GM10248 (cell line): ENCODE measurements around the gene DSN1.

Experiments
- CTCF ChIA-PET: fragments of 300-600 bp; sonication (Branson Sonifier 250); formaldehyde crosslinking; extraction: SDS; loops from one replicate; lab custom pipeline; 2021; ENCODE audit warnings: antibody characterized with exemption; lab: Yijun Ruan, JAX
- POLR2A ChIA-PET: fragments of 350-650 bp; sonication (Branson Sonifier 250); formaldehyde crosslinking; extraction: SDS; loops from one replicate; lab custom pipeline; 2020; ENCODE audit warnings: antibody characterized with exemption; lab: Yijun Ruan, JAX
- DNase-seq: peaks from one replicate; pipeline ENCODE4 v3.0.0; 2012; ENCODE audit errors: extremely low spot score
- CTCF ChIP-seq: IDR thresholded peaks from 2 replicates; pipeline ENCODE4 v1.5.1; 2012; ENCODE audit warnings: mild to moderate bottlenecking, low read depth; ENCODE audit errors: extremely low read depth, missing control alignments, control extremely low read depth

The DSN1 gene

DNA sequence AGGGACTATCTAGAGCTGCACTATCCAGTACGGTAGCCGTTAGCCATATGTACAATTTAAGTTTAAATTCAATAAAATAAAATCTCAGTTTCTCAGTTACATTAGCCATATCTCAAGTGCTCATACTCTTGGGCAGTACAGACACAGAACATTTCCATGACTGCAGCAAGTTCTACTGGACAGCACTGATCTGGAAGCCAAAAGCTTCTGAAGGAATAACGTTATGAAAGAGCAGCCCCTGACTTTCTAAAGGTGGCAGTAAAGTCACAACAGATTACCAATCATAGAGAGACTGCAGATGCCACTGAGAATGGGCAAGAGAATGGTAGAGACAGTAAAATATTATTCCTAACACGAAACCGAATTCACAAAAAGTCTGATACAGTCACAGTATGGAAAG, 64.4 kb downstream of the DSN1 start:
- no peak for TF ChIP-seq CTCF
- ChIA-PET CTCF (interaction anchor here (1.5 kb wide), 1 partner anchor 96 kb away, joined by 3 read pairs; no protein-coding TSS in a partner anchor), POLR2A (no interaction called here)
- DNase-seq = no peak

GRCh38 chr20:36703530-36703929, 70.0 kb downstream of the DSN1 start:
- ChIA-PET POLR2A (no interaction called here), CTCF (interaction anchor here (1.0 to 1.5 kb wide), 2 partner anchors 91 to 105 kb away, joined by 3 to 4 read pairs; no protein-coding TSS in a partner anchor)
- DNase-seq = no peak
- TF ChIP-seq CTCF = no peak
